Muscle of back (tissue), 11 donors: ENCODE measurements around the gene UBE2L5. TPM values are rescaled to one million over a fixed set of nuclear protein-coding genes. Genes with fewer than 3 reads are reported as not detected.
"Not testable (repeated sequence)": the region's sequence is repeated elsewhere in the genome, so short reads cannot be mapped to it uniquely, and the experiment has no call there.

ENCODE experiments used
- DNase-seq, 3 donors: peaks; one replicate each; pipeline versions ENCODE4 v3.0.0 to v3.0.0-alpha.2; 2013
- polyA plus RNA-seq, 10 donors: library from polyadenylated mRNA; unstranded; fragments of 120-200 nt; gene quantifications; one replicate each; pipeline ENCODE4 v1.2.1, GENCODE V29; 2013; ENCODE audit not compliant: insufficient read length in 10 of 10

UBE2L5 gene
- polyA plus RNA-seq, 10 donors, result 0.11 to 1.1 (median 0.65) TPM

GRCh38 chr13:30438286-30438685 lies 16.0 kb downstream of the UBE2L5 start:
- DNase-seq, result no peak

- DNase-seq, result no peak
These were observed 18.8 kb downstream of the UBE2L5 start for GRCh38 chr13:30440910-30441703.

DNA sequence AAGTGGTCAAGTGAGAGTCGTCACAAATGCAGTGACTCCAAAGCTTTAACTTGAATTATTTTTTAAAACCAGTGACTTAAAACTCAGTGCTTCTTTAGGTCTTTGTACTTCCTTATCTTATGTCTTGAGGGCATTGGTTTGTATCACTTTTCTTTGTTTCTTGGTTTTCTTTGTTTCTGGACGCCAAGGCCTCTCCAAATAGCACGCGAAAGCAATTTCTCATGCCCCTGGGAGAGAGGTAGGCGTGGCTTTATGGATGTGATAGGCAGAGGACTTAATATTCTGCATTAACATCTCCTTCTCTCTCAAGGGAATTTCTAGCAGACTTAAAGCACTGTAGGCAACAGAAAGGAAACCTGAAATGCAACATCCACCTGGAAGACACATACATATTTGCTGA lies 20.6 kb downstream of the UBE2L5 start:
- no peak for DNase-seq

- not testable (repeated sequence) for DNase-seq
These were observed 21.2 kb downstream of the UBE2L5 start for GRCh38 chr13:30443491-30443890.

DNA sequence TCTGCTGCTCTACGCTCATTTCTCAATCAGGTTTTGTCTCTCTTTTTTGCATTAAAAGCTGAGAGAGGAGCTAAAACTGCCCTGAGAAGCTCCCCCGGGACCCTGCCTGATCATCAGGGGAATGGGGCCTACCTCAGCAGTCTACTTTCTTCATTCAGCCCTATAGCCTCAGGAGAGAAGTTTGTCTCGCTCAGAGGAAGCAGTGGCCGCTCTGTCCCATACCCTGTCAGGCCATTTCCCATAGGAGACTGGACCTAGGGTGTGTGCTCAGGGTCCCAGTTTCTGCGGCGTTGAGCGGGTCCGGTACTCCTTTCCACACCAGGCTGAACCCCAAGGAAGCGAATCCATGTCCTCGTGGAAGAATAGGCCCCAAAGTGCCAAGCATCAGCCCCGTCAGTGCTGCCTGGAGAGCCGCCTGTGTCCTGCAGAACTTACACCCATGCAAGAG lies 21.7 kb downstream of the UBE2L5 start:
- no peak for DNase-seq

DNA sequence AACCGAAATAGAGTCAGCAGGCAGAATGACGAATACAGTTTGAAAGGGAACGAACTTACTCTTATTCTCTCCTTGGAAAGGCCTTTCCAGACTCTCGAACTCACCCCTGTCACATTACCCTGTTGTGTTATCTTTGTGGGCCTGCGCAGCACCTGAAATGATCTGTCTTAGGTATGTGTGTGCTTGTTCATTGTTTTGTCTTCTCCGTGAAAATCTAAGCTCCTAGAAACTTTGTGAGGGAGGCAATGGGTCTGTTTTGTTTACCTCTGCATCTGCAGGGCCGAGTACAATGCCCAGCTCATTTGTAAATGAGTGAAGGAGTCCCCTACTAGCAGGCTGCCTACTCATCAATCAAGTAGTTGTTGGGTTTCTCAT lies 23.8 kb downstream of the UBE2L5 start:
- no peak for DNase-seq

GRCh38 chr13:30448441-30448840 lies 26.1 kb downstream of the UBE2L5 start:
- no peak for DNase-seq

DNA sequence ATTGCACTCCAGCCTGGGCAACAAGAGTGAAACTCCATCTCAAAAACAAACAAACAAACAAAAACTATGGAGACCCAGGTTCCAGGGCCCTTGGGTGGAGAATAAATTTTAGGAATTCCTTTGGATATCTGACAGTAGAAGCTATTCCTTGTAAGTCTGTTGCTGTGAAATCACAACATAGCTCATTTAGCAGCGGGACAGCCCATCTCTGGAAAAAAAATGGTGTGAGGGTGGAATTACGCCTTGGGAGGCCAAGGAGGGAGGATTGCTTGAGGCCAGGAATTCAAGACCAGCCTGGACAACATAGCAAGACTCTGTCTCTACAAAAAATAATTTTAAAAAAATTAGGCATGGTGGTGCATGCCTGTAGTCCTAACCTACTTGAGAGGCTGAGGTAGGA lies 27.8 kb downstream of the UBE2L5 start:
- DNase-seq, result no peak

DNA sequence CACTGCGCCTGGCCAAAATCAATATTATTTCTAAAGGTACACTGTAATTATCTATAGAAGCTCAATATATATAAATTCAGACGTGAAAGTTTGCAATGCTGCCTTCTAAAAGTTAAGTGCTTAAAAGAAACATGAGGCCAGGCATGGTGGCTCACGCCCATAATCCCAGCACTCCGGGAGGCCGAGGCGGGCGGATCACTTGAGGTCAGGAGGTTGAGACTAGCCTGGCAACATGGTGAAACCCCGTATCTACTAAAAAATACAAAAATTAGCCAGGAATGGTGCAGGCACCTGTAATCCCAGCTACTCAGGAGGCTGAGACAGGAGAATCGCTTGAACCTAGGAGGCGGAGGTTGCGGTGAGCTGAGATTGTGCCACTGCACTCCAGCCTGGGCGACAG lies 29.2 kb downstream of the UBE2L5 start:
- DNase-seq, result not testable (repeated sequence)

DNA sequence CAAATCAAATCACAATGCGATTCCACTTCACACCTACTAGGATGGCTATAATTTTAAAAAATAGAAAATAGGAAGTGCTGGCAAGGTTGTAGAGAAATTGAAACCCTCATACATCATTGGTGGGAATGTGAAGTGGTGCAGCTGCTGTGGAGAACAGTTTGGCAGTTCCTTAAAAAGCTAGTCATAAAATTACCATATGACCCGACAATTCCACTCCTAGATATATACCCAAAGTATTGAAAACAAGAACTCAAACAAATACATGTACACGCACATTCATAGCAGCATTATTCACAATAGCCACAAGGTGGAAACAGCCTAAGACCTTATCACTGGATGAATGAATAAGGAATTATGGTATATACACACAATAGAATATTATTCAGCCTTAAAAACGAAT lies 31.4 kb downstream of the UBE2L5 start:
- no peak for DNase-seq

DNA sequence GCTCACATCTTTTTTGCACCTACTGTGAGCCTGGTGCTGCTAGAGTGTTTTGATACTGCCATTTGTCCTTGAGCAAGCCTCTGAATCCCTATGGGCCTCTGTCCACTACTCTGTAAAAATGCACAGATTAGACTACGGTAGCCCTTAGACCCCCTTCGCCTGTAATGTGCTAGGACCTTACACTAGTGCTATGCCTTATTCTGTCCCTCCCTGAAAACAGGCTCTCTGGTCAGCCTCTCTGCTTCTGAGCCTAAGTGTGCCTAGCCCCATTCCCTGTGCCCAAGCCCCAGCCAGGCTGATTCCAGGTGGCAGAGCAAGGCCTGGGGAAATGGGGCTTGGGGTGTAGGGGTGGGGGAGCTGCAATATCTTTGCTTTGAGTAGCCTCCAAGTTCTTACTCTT lies 32.7 kb downstream of the UBE2L5 start:
- DNase-seq, result no peak

- DNase-seq, result no peak
These were observed 34.0 kb downstream of the UBE2L5 start for GRCh38 chr13:30456290-30456689.

- no peak for DNase-seq
These were observed 35.1 kb downstream of the UBE2L5 start for GRCh38 chr13:30457306-30457891.

DNA sequence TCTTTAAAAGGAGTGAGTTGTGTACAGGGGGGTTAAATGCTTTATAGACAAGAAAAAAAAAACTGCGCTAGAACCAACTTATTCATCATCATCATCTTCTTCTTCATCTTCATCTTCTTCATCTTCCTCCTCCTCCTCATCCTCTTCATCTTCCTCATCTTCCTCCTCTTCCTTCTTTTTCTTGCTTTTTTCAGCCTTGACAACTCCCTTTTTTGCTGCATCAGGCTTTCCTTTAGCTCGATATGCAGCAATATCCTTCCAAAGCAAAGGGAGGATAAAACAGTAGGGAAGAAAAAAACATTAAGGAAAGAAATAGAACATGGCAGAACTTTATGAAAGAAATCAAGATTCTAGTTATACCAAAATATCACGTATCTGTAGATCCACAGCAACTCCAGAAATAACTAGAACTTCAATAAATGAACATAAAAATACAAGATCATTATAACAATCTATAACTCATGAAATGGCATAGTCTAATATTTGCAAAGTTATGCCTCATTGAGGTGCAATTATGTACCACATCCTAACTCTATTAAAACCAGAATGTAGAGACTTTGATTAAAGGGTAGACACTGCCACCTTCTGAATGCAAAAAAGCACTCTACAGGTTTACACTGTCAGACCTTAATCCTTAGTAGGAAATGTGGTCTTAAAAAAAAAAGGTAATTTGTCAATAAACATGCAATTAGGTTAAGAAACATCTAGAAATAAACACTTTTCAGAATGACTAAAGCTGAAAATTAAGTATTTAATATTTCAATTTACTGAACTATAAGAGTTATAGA lies 39.2 kb downstream of the UBE2L5 start:
- DNase-seq, result peak; percentile 29 to 61 (median 30)

GRCh38 chr13:30463787-30464495 lies 41.6 kb downstream of the UBE2L5 start:
- DNase-seq, result peak; percentile 54 to 90 (median 69)

- peak; percentile 88 to 94 (median 90) for DNase-seq
These were observed 42.4 kb downstream of the UBE2L5 start for GRCh38 chr13:30464496-30465342.

GRCh38 chr13:30465343-30465592 lies 43.0 kb downstream of the UBE2L5 start:
- no peak for DNase-seq

DNA sequence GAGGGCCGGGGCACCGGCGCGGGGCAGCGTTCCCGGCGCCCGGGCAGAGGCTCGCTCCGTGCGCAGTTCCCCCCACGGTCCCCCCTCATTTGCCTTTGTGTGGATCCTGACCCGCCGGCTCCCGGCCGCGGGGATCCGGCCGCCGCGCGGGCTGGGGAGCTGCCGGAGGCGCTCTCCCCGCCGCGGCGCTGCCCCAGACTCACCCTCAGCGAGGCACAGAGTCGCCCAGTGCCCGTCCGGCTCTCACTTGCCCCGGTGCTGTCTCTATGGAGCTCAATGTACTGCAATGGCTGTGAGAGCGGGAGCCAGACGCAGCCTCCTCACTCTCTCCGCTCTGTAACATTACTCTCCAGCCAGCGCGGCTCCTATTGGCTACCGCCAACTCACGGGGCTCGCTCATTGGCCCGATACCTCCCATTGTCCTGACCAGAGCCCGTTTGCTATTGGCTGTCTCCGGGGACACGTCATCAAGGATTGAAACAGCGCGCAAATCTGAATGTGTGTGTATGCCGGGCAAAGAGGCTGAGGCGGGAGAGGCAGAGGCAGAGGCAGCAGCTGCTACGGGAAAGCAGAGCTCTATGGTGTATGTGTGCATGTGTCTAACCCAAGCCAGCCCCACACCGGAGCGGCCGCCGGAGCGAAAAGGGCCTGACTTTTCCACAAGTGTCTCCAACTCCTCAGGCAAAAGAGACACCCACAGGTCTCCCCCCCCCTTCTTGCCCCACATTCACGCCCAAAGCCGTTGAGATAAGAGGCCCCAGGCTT lies 43.5 kb downstream of the UBE2L5 start, which contains the start of gene HMGB1:
Gene HMGB1 (minus strand): TSS at position 344 of the 765 bp plus-strand sequence. CDS start 2,256 bp downstream, outside the sequence.
- peak; percentile 98 to 100 (median 99) for DNase-seq

- no peak for DNase-seq
These were observed 44.0 kb downstream of the UBE2L5 start for GRCh38 chr13:30466358-30466714.

DNA sequence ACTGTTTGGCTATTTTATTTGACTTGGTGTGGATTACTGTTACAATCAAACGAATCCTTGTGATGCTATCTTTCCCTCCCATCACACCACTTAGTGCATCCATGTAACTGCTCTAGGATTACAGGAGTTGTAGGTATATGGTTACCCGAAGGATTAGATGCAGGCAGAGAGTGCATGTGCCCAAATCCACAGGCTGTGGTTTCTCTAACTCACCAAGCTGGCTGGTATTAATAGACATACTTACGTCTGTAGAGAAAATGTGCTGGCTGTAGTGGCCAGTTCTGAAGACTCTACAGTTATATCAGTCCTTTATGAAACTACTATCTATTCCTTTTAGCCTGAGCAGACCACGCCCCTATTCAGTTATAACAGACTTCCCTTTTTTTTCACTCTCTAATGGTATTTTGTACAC lies 44.6 kb downstream of the UBE2L5 start:
- peak in 1 of 3 donors; percentile 27 for DNase-seq
